ENCODE measurements around the gene YIPF3. TPM values are rescaled to one million over a fixed set of nuclear protein-coding genes. Genes with fewer than 3 reads are reported as not detected.
"Not testable (repeated sequence)": the region's sequence is repeated elsewhere in the genome, so short reads cannot be mapped to it uniquely, and the experiment has no call there.

The YIPF3 gene
- total RNA-seq, result 47.7 and 52.1 TPM in 2 replicates

DNA sequence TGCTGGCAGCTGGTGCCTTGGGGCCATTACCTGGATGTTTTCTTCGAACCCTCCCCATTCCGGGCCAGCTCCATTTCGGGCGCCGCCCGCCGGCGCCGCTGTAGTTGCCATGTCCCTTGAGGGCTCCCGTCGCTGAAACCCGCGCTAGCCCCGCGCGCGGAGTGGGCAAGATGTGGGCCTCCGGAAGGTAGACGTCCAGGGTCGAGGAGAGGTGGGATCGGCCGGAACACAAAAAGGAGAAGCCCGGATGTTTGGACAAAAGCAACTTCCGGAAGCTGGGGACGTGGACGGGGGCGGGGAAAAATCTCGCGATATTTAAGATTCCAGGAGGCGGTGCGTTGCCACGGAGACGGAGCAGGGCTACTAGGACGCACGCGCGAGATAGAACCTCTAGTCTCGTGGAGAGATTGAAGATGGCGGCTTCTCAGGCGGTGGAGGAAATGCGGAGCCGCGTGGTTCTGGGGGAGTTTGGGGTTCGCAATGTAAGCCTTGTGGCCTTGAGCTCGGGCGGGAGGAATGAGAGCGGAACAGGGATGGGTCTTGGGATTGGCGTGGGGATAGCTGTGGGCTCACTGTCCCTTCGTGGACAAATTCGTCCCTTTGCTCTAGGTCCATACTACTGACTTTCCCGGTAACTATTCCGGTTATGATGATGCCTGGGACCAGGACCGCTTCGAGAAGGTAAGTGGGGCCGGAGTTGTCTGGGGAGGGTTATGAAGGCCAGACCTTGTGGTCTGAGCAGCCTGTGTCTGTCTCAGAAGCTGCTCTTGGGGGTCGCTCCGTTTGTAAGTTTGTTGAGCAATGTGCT is at the start of gene YIPF3, which contains the start of gene POLR1C:
Gene YIPF3, minus strand, starts transcription at position 230 of the 808 bp plus-strand sequence. Its CDS starts 119 bp downstream, at position 111.
Gene POLR1C, plus strand, starts transcription at position 393 of the 808 bp plus-strand sequence. Its CDS starts 21 bp downstream, at position 414.
- no peak within 1 kb of the TSS for H3K4me3 Mint-ChIP-seq
- H3K36me3 Mint-ChIP-seq (ENCODE audit: low read depth), result peaks cover 47% of the 10 kb centered on the region
- no peaks in the 10 kb centered on the region for H3K9me3 Mint-ChIP-seq
- H3K27me3 Mint-ChIP-seq, result no peaks in the 10 kb centered on the region
- intact Hi-C loops (cut with micrococcal nuclease), result loop anchor here (1.0 to 5.0 kb wide), 6 partner anchors 58 to 504 kb away; partner anchors contain the start of genes CUL7, GTPBP2, MEA1 and SRF
- no peak within 1 kb of the TSS for H3K27ac Mint-ChIP-seq
- H3K4me1 Mint-ChIP-seq, result peaks cover 19% of the 10 kb centered on the region
- DNase-seq, result peak; percentile 99

GRCh38 chr6:43559328-43559727 is 42.6 kb upstream of the YIPF3 start:
- H3K27ac Mint-ChIP-seq, result no peak overlapping the region
- H3K4me3 Mint-ChIP-seq, result no peak overlapping the region
- H3K36me3 Mint-ChIP-seq (ENCODE audit: low read depth), result peaks cover 71% of the 10 kb centered on the region
- no peak for DNase-seq
- H3K27me3 Mint-ChIP-seq, result no peaks in the 10 kb centered on the region
- no peaks in the 10 kb centered on the region for H3K4me1 Mint-ChIP-seq
- intact Hi-C loops (cut with micrococcal nuclease), result no loop called here
- no peaks in the 10 kb centered on the region for H3K9me3 Mint-ChIP-seq

DNA sequence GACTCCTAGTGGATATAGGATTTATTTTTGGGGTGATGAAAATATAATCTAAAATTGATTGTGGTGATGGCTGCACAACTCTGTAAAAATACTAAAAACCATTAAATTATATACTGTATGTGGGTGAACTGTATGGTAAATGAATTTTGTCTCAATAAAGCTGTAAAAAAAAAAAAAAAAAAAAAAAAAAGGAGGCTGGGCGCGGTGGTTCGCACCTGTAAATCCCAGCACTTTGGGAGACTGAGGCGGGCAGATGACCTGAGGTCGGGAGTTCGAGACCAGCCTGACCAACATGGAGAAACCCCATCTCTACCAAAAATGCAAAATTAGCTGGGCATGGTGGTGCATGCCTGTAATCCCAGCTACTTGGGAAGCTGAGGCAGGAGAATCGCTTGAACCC is 40.9 kb upstream of the YIPF3 start:
- H3K27ac Mint-ChIP-seq; H3K9me3 Mint-ChIP-seq; H3K27me3 Mint-ChIP-seq; DNase-seq; H3K4me3 Mint-ChIP-seq; H3K4me1 Mint-ChIP-seq; intact Hi-C loops (cut with micrococcal nuclease): not testable (repeated sequence)
- H3K36me3 Mint-ChIP-seq (ENCODE audit: low read depth), result peaks cover 74% of the 10 kb centered on the region

DNA sequence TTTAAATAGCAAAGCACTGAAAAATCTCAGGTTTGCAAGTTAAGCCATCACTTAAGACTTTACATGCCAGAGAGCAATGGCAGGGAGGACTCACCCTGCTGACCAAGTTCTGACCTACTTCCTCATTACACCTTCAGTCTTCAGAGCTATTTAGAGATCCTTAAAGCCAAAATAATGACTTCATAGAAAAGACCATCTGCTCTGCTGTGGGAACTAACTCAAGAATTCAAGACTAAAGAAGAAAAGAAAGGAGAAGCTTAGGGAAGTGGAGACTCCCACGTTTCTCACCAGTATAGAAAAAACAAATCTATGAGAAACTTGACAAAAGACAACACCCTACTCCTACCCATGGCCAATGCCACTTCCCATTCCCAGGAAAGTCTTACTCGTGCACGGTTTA is 30.5 kb upstream of the YIPF3 start:
- intact Hi-C loops (cut with micrococcal nuclease), result no loop called here
- H3K9me3 Mint-ChIP-seq, result no peaks in the 10 kb centered on the region
- H3K36me3 Mint-ChIP-seq (ENCODE audit: low read depth), result peaks cover 70% of the 10 kb centered on the region
- peaks cover 1% of the 10 kb centered on the region for H3K4me1 Mint-ChIP-seq
- no peak overlapping the region for H3K27ac Mint-ChIP-seq
- no peaks in the 10 kb centered on the region for H3K27me3 Mint-ChIP-seq
- H3K4me3 Mint-ChIP-seq, result no peak overlapping the region
- DNase-seq, result no peak

DNA sequence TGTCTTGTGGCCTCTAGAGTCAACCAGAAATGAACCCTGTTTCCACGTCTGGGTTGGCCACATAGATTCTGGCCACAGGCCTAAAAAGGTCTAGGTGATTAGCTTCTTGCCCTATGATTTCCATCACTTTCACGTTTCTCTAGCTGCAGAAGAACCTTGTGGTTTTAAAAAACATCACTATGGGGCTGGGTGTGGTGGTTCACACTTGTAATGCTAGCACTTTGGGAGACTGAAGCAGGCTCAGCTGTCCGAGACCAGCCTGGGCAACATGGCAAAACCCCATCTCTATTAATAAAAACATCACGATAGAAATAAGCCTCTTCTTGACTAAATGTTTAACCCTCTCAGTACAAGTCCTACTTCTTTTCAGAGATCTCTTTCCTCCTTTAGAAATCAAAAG is 27.7 kb upstream of the YIPF3 start:
- no peaks in the 10 kb centered on the region for H3K27me3 Mint-ChIP-seq
- peaks cover 63% of the 10 kb centered on the region for H3K36me3 Mint-ChIP-seq (ENCODE audit: low read depth)
- no peak overlapping the region for H3K27ac Mint-ChIP-seq
- no peak overlapping the region for H3K4me3 Mint-ChIP-seq
- intact Hi-C loops (cut with micrococcal nuclease), result no loop called here
- peaks cover 1% of the 10 kb centered on the region for H3K4me1 Mint-ChIP-seq
- H3K9me3 Mint-ChIP-seq, result no peaks in the 10 kb centered on the region
- DNase-seq, result no peak

- Mint-ChIP-seq H3K4me3 (no peak overlapping the region), H3K27ac (no peak overlapping the region), H3K4me1 (peaks cover 1% of the 10 kb centered on the region), H3K27me3 (no peaks in the 10 kb centered on the region), H3K36me3 (ENCODE audit: low read depth) (peaks cover 64% of the 10 kb centered on the region), H3K9me3 (no peaks in the 10 kb centered on the region)
- intact Hi-C loops (cut with micrococcal nuclease), result no loop called here
- DNase-seq, result no peak
These were observed 25.2 kb upstream of the YIPF3 start for GRCh38 chr6:43541774-43542471.

- Mint-ChIP-seq H3K9me3 (no peaks in the 10 kb centered on the region), H3K27ac (no peak overlapping the region), H3K27me3 (no peaks in the 10 kb centered on the region), H3K36me3 (ENCODE audit: low read depth) (peaks cover 54% of the 10 kb centered on the region), H3K4me3 (no peak overlapping the region), H3K4me1 (peaks cover 1% of the 10 kb centered on the region)
- intact Hi-C loops (cut with micrococcal nuclease), result no loop called here
- no peak for DNase-seq
These were observed 23.8 kb upstream of the YIPF3 start for GRCh38 chr6:43540507-43540906.

GRCh38 chr6:43539409-43539808 is 22.7 kb upstream of the YIPF3 start:
- H3K9me3 Mint-ChIP-seq, H3K27me3 Mint-ChIP-seq: not testable (repeated sequence)
- H3K36me3 Mint-ChIP-seq (ENCODE audit: low read depth), result peaks cover 53% of the 10 kb centered on the region

DNA sequence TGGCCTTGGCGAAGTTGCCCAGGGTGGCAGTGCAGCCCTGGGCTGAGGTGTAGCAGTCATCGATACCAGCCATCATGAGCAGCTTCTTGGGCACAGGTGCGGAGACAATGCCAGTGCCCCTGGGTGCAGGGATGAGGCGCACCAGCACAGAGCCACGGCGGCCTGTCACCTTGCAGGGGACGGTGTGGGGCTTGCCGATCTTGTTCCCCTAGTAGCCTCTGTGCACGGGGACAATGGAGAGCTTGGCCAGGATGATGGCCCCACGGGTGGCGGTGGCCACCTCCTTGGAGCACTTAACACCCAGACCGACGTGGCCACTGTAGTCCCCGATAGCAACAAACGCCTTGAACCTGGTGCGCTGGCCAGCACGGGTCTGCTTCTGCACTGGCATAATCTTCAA is 22.3 kb upstream of the YIPF3 start:
- DNase-seq; H3K4me1 Mint-ChIP-seq; H3K9me3 Mint-ChIP-seq; intact Hi-C loops (cut with micrococcal nuclease); H3K27ac Mint-ChIP-seq; H3K27me3 Mint-ChIP-seq; H3K4me3 Mint-ChIP-seq: not testable (repeated sequence)
- peaks cover 51% of the 10 kb centered on the region for H3K36me3 Mint-ChIP-seq (ENCODE audit: low read depth)

More at GRCh38 chr6:43539409-43539808, 22.7 kb upstream of the YIPF3 start:
- H3K4me3 Mint-ChIP-seq; H3K4me1 Mint-ChIP-seq; H3K27ac Mint-ChIP-seq; intact Hi-C loops (cut with micrococcal nuclease); DNase-seq: not testable (repeated sequence)

GRCh38 chr6:43532201-43532600 is 15.5 kb upstream of the YIPF3 start:
- intact Hi-C loops (cut with micrococcal nuclease), result no loop called here
- Mint-ChIP-seq H3K4me1 (peaks cover 3% of the 10 kb centered on the region), H3K36me3 (ENCODE audit: low read depth) (peaks cover 63% of the 10 kb centered on the region), H3K9me3 (no peaks in the 10 kb centered on the region), H3K27me3 (no peaks in the 10 kb centered on the region), H3K4me3 (no peak overlapping the region), H3K27ac (no peak overlapping the region)
- no peak for DNase-seq

DNA sequence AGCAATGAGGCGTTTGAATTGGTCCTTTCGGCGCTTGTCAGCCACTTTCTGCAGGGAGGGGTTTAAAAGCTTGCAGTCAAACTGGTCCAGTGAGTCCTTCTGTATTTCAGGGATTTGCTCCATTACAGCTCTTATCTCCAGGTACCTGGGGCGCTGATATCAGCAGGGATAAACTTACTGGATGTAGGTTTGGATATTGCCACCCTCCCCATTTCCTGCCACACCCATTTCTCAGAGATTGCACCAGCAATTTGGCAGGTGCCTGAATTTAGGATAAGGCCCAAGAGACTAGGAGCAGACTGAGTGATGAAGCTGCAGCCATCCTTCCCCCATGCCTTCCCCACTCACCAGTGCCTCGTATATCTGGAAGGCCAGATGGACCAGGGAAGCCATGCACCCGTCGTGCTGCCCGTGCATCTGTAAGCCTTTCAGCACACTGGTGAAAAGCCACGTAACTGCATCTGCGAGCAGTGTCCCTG is 7.8 kb upstream of the YIPF3 start:
- DNase-seq, result no peak
- H3K9me3 Mint-ChIP-seq, result no peaks in the 10 kb centered on the region
- no peak overlapping the region for H3K27ac Mint-ChIP-seq
- H3K4me1 Mint-ChIP-seq, result peaks cover 5% of the 10 kb centered on the region
- H3K27me3 Mint-ChIP-seq, result no peaks in the 10 kb centered on the region
- intact Hi-C loops (cut with micrococcal nuclease), result no loop called here
- H3K4me3 Mint-ChIP-seq, result no peak overlapping the region
- H3K36me3 Mint-ChIP-seq (ENCODE audit: low read depth), result peaks cover 85% of the 10 kb centered on the region

- Mint-ChIP-seq H3K36me3 (ENCODE audit: low read depth) (peaks cover 78% of the 10 kb centered on the region), H3K9me3 (no peaks in the 10 kb centered on the region), H3K27me3 (no peaks in the 10 kb centered on the region), H3K4me1 (peaks cover 5% of the 10 kb centered on the region), H3K4me3 (no peak overlapping the region), H3K27ac (no peak overlapping the region)
- DNase-seq, result no peak
- intact Hi-C loops (cut with micrococcal nuclease), result no loop called here
These were observed 6.6 kb upstream of the YIPF3 start for GRCh38 chr6:43523284-43523683.

GRCh38 chr6:43522547-43523261 is 6.0 kb upstream of the YIPF3 start:
- Mint-ChIP-seq H3K27ac (peak overlapping the region; percentile 30), H3K4me1 (peaks cover 5% of the 10 kb centered on the region), H3K9me3 (no peaks in the 10 kb centered on the region), H3K36me3 (ENCODE audit: low read depth) (peaks cover 72% of the 10 kb centered on the region), H3K27me3 (no peaks in the 10 kb centered on the region), H3K4me3 (no peak overlapping the region)
- intact Hi-C loops (cut with micrococcal nuclease), result no loop called here
- no peak for DNase-seq

- no peak for DNase-seq
- Mint-ChIP-seq H3K9me3 (no peaks in the 10 kb centered on the region), H3K4me3 (no peak overlapping the region), H3K36me3 (ENCODE audit: low read depth) (peaks cover 63% of the 10 kb centered on the region), H3K27ac (no peak overlapping the region), H3K4me1 (peaks cover 5% of the 10 kb centered on the region), H3K27me3 (no peaks in the 10 kb centered on the region)
- intact Hi-C loops (cut with micrococcal nuclease), result no loop called here
These were observed 5.1 kb upstream of the YIPF3 start for GRCh38 chr6:43521836-43522235.

All from activated CD4-positive, alpha-beta T cell treated with anti-CD3 and anti-CD28 coated beads, Interleukin-2, amount 10 ng/mL, durations not matched to agents 24 days and 14 days (primary cell).